Suprapubic skin (tissue), 4 donors: ENCODE data around the gene MYO5B. TPM values are rescaled to one million over a fixed set of nuclear protein-coding genes. Genes with fewer than 3 reads are reported as not detected.

Experiments used
- DNase-seq, 2 donors: peaks; one replicate each; pipeline ENCODE4 v3.0.0-alpha.2; 2019; ENCODE audit warnings: low spot score in 2 of 2
- H3K27ac ChIP-seq: fragments of 200-600 bp; sonication (generic); one replicate; pipeline ENCODE4 v1.5.1; 2019
- H3K27me3 ChIP-seq: fragments of 200-600 bp; sonication (generic); one replicate; pipeline ENCODE4 v1.5.1; 2019
- H3K36me3 ChIP-seq: fragments of 200-600 bp; sonication (generic); one replicate; pipeline ENCODE4 v1.5.1; 2019
- H3K4me1 ChIP-seq: fragments of 200-600 bp; sonication (generic); one replicate; pipeline ENCODE4 v1.5.1; 2019
- H3K4me3 ChIP-seq: fragments of 200-600 bp; sonication (generic); one replicate; pipeline ENCODE4 v1.5.1; 2019; ENCODE audit warnings: mild to moderate bottlenecking
- H3K9me3 ChIP-seq: fragments of 200-600 bp; sonication (generic); one replicate; pipeline ENCODE4 v1.5.1; 2019
- CTCF ChIP-seq, 2 donors: fragments of 200-600 bp in 1 of 2; fragments of 450-650 bp in 1 of 2; sonication (generic) in 1 of 2; IDR thresholded peaks; one replicate each; pipeline ENCODE4 v1.5.1; 2016 to 2019; ENCODE audit warnings: antibody characterized with exemption in 2 of 2, mild to moderate bottlenecking in 1 of 2, moderate library complexity in 1 of 2
- EP300 ChIP-seq: sonication (generic); formaldehyde crosslinking; IDR thresholded peaks from one replicate; pipeline ENCODE4 v1.6.1; 2017; ENCODE audit warnings: antibody characterized with exemption
- POLR2A ChIP-seq, 2 donors: fragments of 450-650 bp; IDR thresholded peaks; one replicate each; pipeline ENCODE4 v1.6.1; 2017; ENCODE audit warnings: antibody characterized with exemption in 2 of 2, mild to moderate bottlenecking in 2 of 2, moderate library complexity in 2 of 2
- POLR2AphosphoS5 ChIP-seq, 3 donors: sonication (generic); formaldehyde crosslinking; IDR thresholded peaks; one replicate each; pipeline ENCODE4 v1.6.1; 2017; ENCODE audit warnings: antibody characterized with exemption in 3 of 3
- WGBS: methylation state at CpG from one replicate; pipeline ENCODE4 v1.1.5; 2018; 5-methylcytosine and 5-hydroxymethylcytosine counted together
- total RNA-seq, 4 donors: library from RNA; depleted of rRNA; stranded (reverse); fragments of >200 nt; gene quantifications; one replicate each; pipeline ENCODE4 v1.1.0, GENCODE V29; 2016

MYO5B gene
- total RNA-seq, 4 donors from 2014 or later: 30.3 to 44.4 (median 40.7) TPM

GRCh38 chr18:50199921-50200320, 5.0 kb upstream of the MYO5B start:
- Histone ChIP-seq H3K4me3 (no peak overlapping the region), H3K36me3 (no peaks in the 10 kb centered on the region), H3K9me3 (peaks cover 3% of the 10 kb centered on the region), H3K27ac (no peak overlapping the region), H3K4me1 (peaks cover 9% of the 10 kb centered on the region), H3K27me3 (peaks cover 59% of the 10 kb centered on the region)
- WGBS: 70% methylated on average over 1 of the region's 1 CpG
- TF ChIP-seq POLR2A (IDR thresholded peaks at IDR 0.05) (no peak), POLR2AphosphoS5 (IDR thresholded peaks at IDR 0.05) (no peak), EP300 (no peak), CTCF (IDR thresholded peaks at IDR 0.05) (no peak)
- DNase-seq: no peak

GRCh38 chr18:50199346-50199855, 4.5 kb upstream of the MYO5B start:
- Histone ChIP-seq H3K4me3 (no peak overlapping the region), H3K4me1 (peaks cover 14% of the 10 kb centered on the region), H3K27ac (no peak overlapping the region), H3K27me3 (peaks cover 59% of the 10 kb centered on the region), H3K36me3 (no peaks in the 10 kb centered on the region), H3K9me3 (peaks cover 3% of the 10 kb centered on the region)
- no peak for DNase-seq
- no peak for TF ChIP-seq POLR2AphosphoS5 (IDR thresholded peaks at IDR 0.05)
- TF ChIP-seq CTCF (IDR thresholded peaks at IDR 0.05): no peak
- no peak for TF ChIP-seq POLR2A (IDR thresholded peaks at IDR 0.05)
- no peak for TF ChIP-seq EP300
- 40% methylated on average over 5 of the region's 5 CpGs for WGBS

GRCh38 chr18:50196261-50196660, 1.3 kb upstream of the MYO5B start:
- DNase-seq: no peak
- peaks cover 64% of the 10 kb centered on the region for H3K27me3 ChIP-seq

GRCh38 chr18:50195689-50196088, 742 bp upstream of the MYO5B start:
- H3K27ac ChIP-seq: no peak overlapping the region

More at GRCh38 chr18:50196261-50196660, 1.3 kb upstream of the MYO5B start:
- H3K4me3 ChIP-seq: no peak overlapping the region
- H3K9me3 ChIP-seq: peaks cover 3% of the 10 kb centered on the region
- H3K4me1 ChIP-seq: peaks cover 25% of the 10 kb centered on the region
- TF ChIP-seq CTCF (IDR thresholded peaks at IDR 0.05): no peak
- TF ChIP-seq POLR2AphosphoS5 (IDR thresholded peaks at IDR 0.05): no peak
- TF ChIP-seq POLR2A (IDR thresholded peaks at IDR 0.05): no peak
- TF ChIP-seq EP300: no peak
- no peak overlapping the region for H3K27ac ChIP-seq
- no peaks in the 10 kb centered on the region for H3K36me3 ChIP-seq
- WGBS: 85% methylated on average over 3 of the region's 3 CpGs

More at GRCh38 chr18:50195689-50196088, 742 bp upstream of the MYO5B start:
- 34% methylated on average over 10 of the region's 10 CpGs for WGBS
- DNase-seq: no peak
- H3K36me3 ChIP-seq: no peaks in the 10 kb centered on the region
- peaks cover 64% of the 10 kb centered on the region for H3K27me3 ChIP-seq
- peak overlapping the region; percentile 71 for H3K4me3 ChIP-seq
- peaks cover 25% of the 10 kb centered on the region for H3K4me1 ChIP-seq
- H3K9me3 ChIP-seq: peaks cover 1% of the 10 kb centered on the region
- no peak for TF ChIP-seq POLR2AphosphoS5 (IDR thresholded peaks at IDR 0.05)
- TF ChIP-seq POLR2A (IDR thresholded peaks at IDR 0.05): no peak
- no peak for TF ChIP-seq EP300
- no peak for TF ChIP-seq CTCF (IDR thresholded peaks at IDR 0.05)
